ENCODE results near the gene HSPA14.

- no peak for TF ChIP-seq POLR2A (IDR thresholded peaks at IDR 0.05; ENCODE audit: low read depth, low read length)
- no peak for TF ChIP-seq POLR2AphosphoS5 (IDR thresholded peaks at IDR 0.05; ENCODE audit: low read depth, low read length)
- TF ChIP-seq TAF1 (IDR thresholded peaks at IDR 0.05; ENCODE audit: low read depth, low read length): no peak
These were observed 16.3 kb upstream of the HSPA14 start for GRCh38 chr10:14821635-14822375.

Measured in GM12891 (cell line).